ENCODE data around the gene ZNF556. TPM values are rescaled to one million over a fixed set of nuclear protein-coding genes. Genes with fewer than 3 reads are reported as not detected.

ZNF556 gene
- not detected for total RNA-seq

DNA sequence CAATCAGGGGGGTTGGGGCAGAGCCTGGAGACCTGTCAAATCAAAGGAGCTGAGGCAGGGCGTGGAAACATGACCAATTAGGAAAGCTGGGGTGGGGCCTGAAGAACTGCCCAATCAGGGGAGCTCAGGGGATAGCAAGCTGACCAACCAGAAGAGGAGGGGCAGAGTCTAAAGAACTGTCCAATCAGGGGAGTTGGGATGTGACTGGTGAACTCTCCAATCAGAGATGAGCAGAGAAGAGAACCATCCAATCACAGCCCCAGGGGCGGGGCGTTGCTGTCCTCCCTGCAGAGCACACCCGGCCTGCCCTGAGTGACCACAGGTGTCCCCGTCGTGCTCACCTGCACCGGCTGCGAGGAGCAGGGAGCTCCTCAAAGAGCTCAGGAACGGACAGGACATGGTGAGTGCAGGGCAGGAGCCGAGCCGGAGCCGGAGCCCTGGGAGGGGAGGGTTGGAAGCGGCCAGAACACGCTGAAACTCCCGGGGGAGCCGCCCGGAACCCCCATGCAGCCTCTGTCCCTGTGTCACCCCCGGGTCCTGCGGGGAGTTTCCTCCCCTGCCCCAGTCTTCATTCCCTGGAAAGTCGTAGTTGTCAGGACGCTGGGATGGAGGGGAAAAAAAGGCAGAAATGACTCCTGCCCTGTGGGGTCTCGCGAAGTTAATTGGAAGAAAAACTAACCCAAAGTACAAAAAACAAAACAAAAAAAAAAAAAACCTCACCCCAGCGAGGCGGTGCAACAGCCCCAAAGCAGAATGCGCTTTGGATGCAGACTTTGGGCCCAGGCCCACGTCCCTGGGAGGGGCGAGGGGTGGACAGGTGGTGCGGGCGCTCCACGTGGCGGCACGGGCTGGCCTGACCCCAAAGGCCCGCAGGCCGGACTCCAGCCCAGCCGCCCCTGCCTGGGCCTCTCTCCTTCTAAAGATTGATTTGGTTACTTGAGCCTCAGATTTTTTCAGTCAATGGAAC is at the start of gene ZNF556:
Gene ZNF556, plus strand, starts transcription at position 311 of the 967 bp plus-strand sequence. Its CDS starts 87 bp downstream, at position 398.
- H3K36me3 Mint-ChIP-seq, result no peaks in the 10 kb centered on the region
- H3K27ac Mint-ChIP-seq, result no peak within 1 kb of the TSS
- ATAC-seq (peak in 1 of 2 donors; percentile 44), DNase-seq (ENCODE audit: low spot score) (no peak)
- H3K4me3 Mint-ChIP-seq, result no peak within 1 kb of the TSS
- H3K9me3 Mint-ChIP-seq, result no peaks in the 10 kb centered on the region
- peaks cover 0 to 4% of the 10 kb centered on the region in 2 donors for H3K4me1 Mint-ChIP-seq (ENCODE audit: low read depth in 2 of 2)
- peaks cover 0 to 4% of the 10 kb centered on the region in 2 donors for H3K27me3 Mint-ChIP-seq

DNA sequence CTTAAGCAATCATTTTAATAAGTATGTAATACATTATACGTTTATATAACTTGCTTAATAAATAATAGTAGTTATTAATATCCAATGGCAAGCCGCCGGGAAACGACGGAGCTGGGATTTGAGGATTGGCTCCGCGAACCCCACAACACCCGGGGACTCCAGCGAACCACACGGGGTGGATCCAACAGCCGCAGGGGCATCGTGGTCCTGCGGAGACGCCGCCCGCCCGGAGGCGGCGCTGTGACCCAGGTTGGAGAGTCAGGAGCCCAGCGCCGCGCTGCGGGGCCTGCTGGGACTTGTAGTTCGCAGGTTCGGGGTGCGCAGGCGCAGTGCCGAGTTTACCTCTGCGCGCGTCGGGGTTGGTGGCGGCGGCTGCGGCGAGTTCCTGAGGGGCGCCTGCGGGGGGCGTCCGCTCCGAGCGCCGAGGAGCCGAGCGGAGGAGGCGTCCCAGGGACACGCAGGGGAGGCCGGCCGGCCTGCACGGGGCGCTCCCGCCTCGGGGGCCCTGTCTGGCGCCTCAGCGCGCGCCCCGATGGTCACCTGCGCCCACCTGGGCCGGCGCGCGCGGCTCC is 47.5 kb upstream of the ZNF556 start, which contains the start of gene ZNF554:
Gene ZNF554, plus strand, starts transcription at position 329 of the 572 bp plus-strand sequence. Its CDS starts 204 bp downstream, at position 533.
- Mint-ChIP-seq H3K4me3 (peak within 1 kb of the TSS; percentile 75), H3K36me3 (no peaks in the 10 kb centered on the region), H3K9me3 (no peaks in the 10 kb centered on the region), H3K27me3 (peaks cover 0 to 4% of the 10 kb centered on the region in 2 donors), H3K4me1 (ENCODE audit: low read depth in 2 of 2) (peaks cover 0 to 4% of the 10 kb centered on the region in 2 donors), H3K27ac (no peak within 1 kb of the TSS)
- DNase-seq (ENCODE audit: low spot score) (peak; percentile 97), ATAC-seq (peak; percentile 98)

DNA sequence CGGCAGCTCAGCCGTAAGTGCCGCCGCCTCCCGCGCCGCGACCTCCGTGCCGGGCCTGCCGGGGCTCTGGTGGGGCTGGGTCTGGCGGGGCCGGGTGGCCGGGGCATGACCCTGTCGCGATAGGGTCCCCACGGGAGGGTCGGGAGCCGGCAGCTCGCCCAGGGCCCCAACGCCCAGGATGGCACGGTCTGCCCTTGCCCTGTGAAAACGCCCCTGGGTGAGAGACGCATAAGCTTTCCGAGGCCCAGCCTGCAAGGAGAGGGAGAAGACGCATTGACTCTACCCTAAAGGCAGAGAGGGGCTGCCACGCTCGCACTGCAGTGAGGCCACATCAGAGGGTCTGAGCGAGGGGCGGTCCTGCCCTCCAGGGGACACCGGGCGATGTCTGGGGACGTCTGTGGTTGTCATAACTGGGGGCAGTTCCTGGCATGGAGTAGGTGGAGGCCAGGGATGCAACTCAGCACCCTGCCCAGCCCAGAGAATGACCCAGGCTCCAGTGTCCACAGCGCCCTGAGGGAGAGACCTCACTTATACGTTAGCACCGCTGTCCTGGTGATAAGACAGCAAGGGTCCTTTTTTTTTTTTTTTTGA is 46.9 kb upstream of the ZNF556 start:
- no peak for DNase-seq (ENCODE audit: low spot score)
- Mint-ChIP-seq H3K36me3 (no peaks in the 10 kb centered on the region), H3K4me1 (ENCODE audit: low read depth in 2 of 2) (peaks cover 0 to 4% of the 10 kb centered on the region in 2 donors), H3K9me3 (no peaks in the 10 kb centered on the region), H3K27ac (no peak overlapping the region), H3K4me3 (peak overlapping the region; percentile 70), H3K27me3 (peaks cover 0 to 4% of the 10 kb centered on the region in 2 donors)
- ATAC-seq, result peak in 1 of 2 donors; percentile 41

- ATAC-seq (no peak), DNase-seq (ENCODE audit: low spot score) (no peak)
- H3K27me3 Mint-ChIP-seq, result no peaks in the 10 kb centered on the region
- H3K4me3 Mint-ChIP-seq, result no peak overlapping the region
- H3K9me3 Mint-ChIP-seq, result peaks cover 4% of the 10 kb centered on the region
- H3K27ac Mint-ChIP-seq, result no peak overlapping the region
- peaks cover 0 to 5% of the 10 kb centered on the region in 2 donors for H3K4me1 Mint-ChIP-seq (ENCODE audit: low read depth in 2 of 2)
- H3K36me3 Mint-ChIP-seq, result no peaks in the 10 kb centered on the region
Observed at GRCh38 chr19:2822846-2823245, 44.3 kb upstream of the ZNF556 start.

GRCh38 chr19:2823646-2824045 is 43.5 kb upstream of the ZNF556 start:
- Mint-ChIP-seq H3K9me3 (peaks cover 4% of the 10 kb centered on the region), H3K4me3 (no peak overlapping the region), H3K4me1 (ENCODE audit: low read depth in 2 of 2) (peaks cover 0 to 8% of the 10 kb centered on the region in 2 donors), H3K27me3 (no peaks in the 10 kb centered on the region), H3K27ac (no peak overlapping the region), H3K36me3 (no peaks in the 10 kb centered on the region)
- DNase-seq (ENCODE audit: low spot score) (no peak), ATAC-seq (no peak)

- Mint-ChIP-seq H3K27me3 (no peaks in the 10 kb centered on the region), H3K36me3 (no peaks in the 10 kb centered on the region), H3K9me3 (peaks cover 4% of the 10 kb centered on the region), H3K4me3 (no peak overlapping the region), H3K27ac (no peak overlapping the region), H3K4me1 (ENCODE audit: low read depth in 2 of 2) (peaks cover 0 to 8% of the 10 kb centered on the region in 2 donors)
- ATAC-seq (no peak), DNase-seq (ENCODE audit: low spot score) (no peak)
Observed at GRCh38 chr19:2824129-2824528, 43.0 kb upstream of the ZNF556 start.

DNA sequence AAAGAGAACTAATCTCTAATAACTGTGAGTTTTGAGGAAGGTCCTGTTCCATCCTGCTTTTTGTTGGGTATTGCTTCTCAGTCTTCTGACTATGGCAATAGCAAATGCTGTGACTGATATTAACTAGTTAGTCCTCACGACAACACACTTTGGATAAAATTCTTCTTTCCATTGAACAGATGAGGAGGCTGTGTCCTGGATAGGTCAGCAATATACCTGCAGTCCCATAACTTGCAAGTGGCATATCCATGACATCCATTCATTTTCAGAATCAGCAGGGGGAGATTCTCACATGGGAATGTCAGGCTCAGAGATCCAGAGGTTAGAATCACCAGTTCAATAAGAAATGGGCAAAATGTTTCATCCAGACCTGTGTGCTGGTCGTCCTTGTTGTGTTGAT is 40.1 kb upstream of the ZNF556 start:
- Mint-ChIP-seq H3K4me1 (ENCODE audit: low read depth in 2 of 2) (peaks cover 0 to 8% of the 10 kb centered on the region in 2 donors), H3K36me3 (no peaks in the 10 kb centered on the region), H3K9me3 (peaks cover 4% of the 10 kb centered on the region), H3K27ac (no peak overlapping the region), H3K27me3 (no peaks in the 10 kb centered on the region), H3K4me3 (no peak overlapping the region)
- ATAC-seq (no peak), DNase-seq (ENCODE audit: low spot score) (no peak)

GRCh38 chr19:2827840-2828489 is 39.2 kb upstream of the ZNF556 start:
- peaks cover 4% of the 10 kb centered on the region for H3K36me3 Mint-ChIP-seq

DNA sequence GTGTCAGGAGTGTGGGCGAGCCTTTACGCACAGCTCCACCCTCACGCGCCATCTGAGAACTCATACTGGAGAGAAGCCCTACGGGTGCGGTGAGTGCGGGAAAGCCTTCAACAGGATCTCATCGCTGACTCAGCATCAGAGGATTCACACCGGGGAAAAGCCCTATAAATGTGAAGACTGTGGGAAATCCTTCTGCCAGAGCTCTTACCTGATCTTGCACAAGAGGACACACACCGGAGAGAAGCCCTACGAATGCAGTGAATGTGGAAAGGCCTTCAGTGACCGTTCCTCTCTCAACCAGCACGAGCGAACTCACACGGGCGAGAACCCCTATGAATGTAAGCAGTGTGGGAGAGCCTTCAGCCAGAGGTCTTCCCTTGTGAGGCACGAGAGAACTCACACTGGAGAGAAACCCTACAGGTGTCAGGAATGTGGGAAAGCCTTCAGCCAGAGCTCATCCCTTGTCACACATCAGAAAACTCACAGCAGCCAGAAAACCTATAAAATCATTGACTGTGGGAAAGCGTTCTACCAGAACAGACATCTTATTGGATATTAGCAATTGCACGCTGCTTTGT is 32.8 kb upstream of the ZNF556 start:
- no peak for ATAC-seq
- no peak overlapping the region for H3K4me3 Mint-ChIP-seq
- H3K27me3 Mint-ChIP-seq, result no peaks in the 10 kb centered on the region
- no peak overlapping the region for H3K27ac Mint-ChIP-seq
- peaks cover 13% of the 10 kb centered on the region for H3K9me3 Mint-ChIP-seq
- no peaks in the 10 kb centered on the region for H3K4me1 Mint-ChIP-seq (ENCODE audit: low read depth in 2 of 2)
- DNase-seq (ENCODE audit: low spot score), result no peak
- H3K36me3 Mint-ChIP-seq, result peaks cover 30% of the 10 kb centered on the region

More at GRCh38 chr19:2827840-2828489, 39.2 kb upstream of the ZNF556 start:
- peaks cover 7% of the 10 kb centered on the region for H3K9me3 Mint-ChIP-seq
- no peak overlapping the region for H3K27ac Mint-ChIP-seq
- H3K4me3 Mint-ChIP-seq, result no peak overlapping the region
- no peak for DNase-seq (ENCODE audit: low spot score)
- no peak for ATAC-seq
- peaks cover 0 to 8% of the 10 kb centered on the region in 2 donors for H3K4me1 Mint-ChIP-seq (ENCODE audit: low read depth in 2 of 2)
- no peaks in the 10 kb centered on the region for H3K27me3 Mint-ChIP-seq

DNA sequence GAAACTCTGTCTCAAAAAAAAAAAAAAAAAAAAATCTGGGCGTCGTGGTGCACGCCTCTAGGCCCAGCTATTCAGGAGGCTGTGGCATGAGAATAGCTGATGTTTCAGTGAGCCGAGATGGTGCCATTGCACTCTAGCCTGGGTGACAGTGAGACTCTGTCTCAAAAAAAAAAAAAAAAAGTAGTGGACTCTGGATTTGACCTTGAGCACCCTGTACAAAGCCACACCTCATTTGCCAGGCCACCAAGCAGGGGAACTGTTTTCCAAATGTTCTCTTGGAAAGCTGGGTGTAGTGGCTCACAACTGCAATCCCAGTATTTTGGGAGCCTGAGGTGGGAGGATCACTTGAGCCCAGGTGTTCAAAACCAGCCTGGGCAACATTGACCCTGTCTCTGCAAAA is 29.7 kb upstream of the ZNF556 start:
- Mint-ChIP-seq H3K9me3 (peaks cover 13% of the 10 kb centered on the region), H3K4me3 (no peak overlapping the region), H3K36me3 (peaks cover 30% of the 10 kb centered on the region), H3K27ac (no peak overlapping the region), H3K4me1 (ENCODE audit: low read depth in 2 of 2) (peaks cover 4 to 7% of the 10 kb centered on the region in 2 donors), H3K27me3 (no peaks in the 10 kb centered on the region)
- DNase-seq (ENCODE audit: low spot score) (no peak), ATAC-seq (no peak)

- Mint-ChIP-seq H3K27ac (peak within 1 kb of the TSS; percentile 80 to 84), H3K36me3 (peaks cover 14% of the 10 kb centered on the region), H3K9me3 (peaks cover 6% of the 10 kb centered on the region), H3K4me3 (peak within 1 kb of the TSS; percentile 84), H3K4me1 (ENCODE audit: low read depth in 2 of 2) (peaks cover 7 to 8% of the 10 kb centered on the region in 2 donors), H3K27me3 (no peaks in the 10 kb centered on the region)
- DNase-seq (ENCODE audit: low spot score) (peak; percentile 98), ATAC-seq (peak; percentile 99)
Observed at GRCh38 chr19:2840794-2841791, 26.0 kb upstream of the ZNF556 start, which contains the start of gene ZNF555. Gene ZNF555 (plus strand): TSS chr19:2841475. CDS start chr19:2841573, 98 bp downstream.
